Measurements from ENCODE around the gene CWC27. TPM values are rescaled to one million over a fixed set of nuclear protein-coding genes. Genes with fewer than 3 reads are reported as not detected.

CWC27 gene
- total RNA-seq, 4 donors from 2014 or later = 12.3 to 21.2 (median 13.4) TPM

GRCh38 chr5:65020492-65020891 lies 251.8 kb downstream of the CWC27 start:
- DNase-seq (ENCODE audit: extremely low spot score) = no peak
- Histone ChIP-seq H3K36me3 (no peaks in the 10 kb centered on the region), H3K27me3 (no peaks in the 10 kb centered on the region), H3K27ac (replicated peaks in 1 of 4) (no peak overlapping the region), H3K4me1 (peaks cover 4 to 14% (median 9%) of the 10 kb centered on the region in 4 donors), H3K4me3 (no peak overlapping the region), H3K9me3 (no peaks in the 10 kb centered on the region)
- intact Hi-C loops (cut with DNase I) = no loop called here
- no peak for TF ChIP-seq POLR2A (IDR thresholded peaks at IDR 0.05; ENCODE audit: low read depth)
- TF ChIP-seq CTCF (IDR thresholded peaks at IDR 0.05) = no peak
- no peak for TF ChIP-seq POLR2AphosphoS5 (IDR thresholded peaks at IDR 0.05)
- TF ChIP-seq EP300 (IDR thresholded peaks at IDR 0.05) = no peak

DNA sequence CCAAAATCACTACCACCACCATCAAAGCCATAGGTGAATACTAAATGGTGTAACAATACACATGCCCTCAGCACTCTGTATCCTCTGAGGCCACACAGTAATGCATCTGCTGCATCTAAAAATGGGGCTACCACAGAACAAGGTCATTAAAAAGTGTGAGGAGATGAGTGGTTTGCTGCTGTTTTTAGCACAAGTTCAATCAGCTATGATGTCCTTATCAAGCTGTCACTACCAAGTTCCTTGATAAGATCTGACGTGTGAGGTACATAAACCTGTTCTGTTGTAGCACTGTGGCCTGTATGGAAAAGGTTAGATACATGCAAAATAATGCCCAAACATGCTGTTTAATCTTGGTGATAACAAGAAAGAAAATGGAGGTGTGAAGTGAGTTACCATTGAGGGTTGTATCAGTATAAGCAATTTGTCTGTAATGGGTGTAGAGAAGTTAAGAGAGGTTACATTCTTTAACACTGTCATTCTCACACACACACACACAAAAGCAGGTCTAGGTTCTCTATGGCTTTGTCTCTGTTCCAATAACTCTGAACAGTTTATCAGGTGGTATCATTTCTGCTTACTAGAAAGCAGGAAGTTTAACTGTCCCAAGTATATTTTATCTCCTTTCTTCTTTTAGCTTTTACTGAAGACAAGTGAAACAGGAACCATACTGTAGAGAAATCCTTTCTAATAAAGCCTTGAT lies 252.9 kb downstream of the CWC27 start:
- H3K4me3 ChIP-seq = no peak overlapping the region
- H3K36me3 ChIP-seq = no peaks in the 10 kb centered on the region
- intact Hi-C loops (cut with DNase I) = no loop called here
- peaks cover 0 to 10% (median 7%) of the 10 kb centered on the region in 4 donors for H3K4me1 ChIP-seq
- H3K9me3 ChIP-seq = no peaks in the 10 kb centered on the region
- no peaks in the 10 kb centered on the region for H3K27me3 ChIP-seq
- no peak for TF ChIP-seq POLR2AphosphoS5 (IDR thresholded peaks at IDR 0.05)
- no peak for TF ChIP-seq CTCF (IDR thresholded peaks at IDR 0.05)
- no peak for TF ChIP-seq POLR2A (IDR thresholded peaks at IDR 0.05; ENCODE audit: low read depth)
- no peak for TF ChIP-seq EP300 (IDR thresholded peaks at IDR 0.05)
- H3K27ac ChIP-seq (replicated peaks in 1 of 4) = no peak overlapping the region
- no peak for DNase-seq (ENCODE audit: extremely low spot score)
- 88% methylated on average over 1 of the region's 1 CpG for WGBS

DNA sequence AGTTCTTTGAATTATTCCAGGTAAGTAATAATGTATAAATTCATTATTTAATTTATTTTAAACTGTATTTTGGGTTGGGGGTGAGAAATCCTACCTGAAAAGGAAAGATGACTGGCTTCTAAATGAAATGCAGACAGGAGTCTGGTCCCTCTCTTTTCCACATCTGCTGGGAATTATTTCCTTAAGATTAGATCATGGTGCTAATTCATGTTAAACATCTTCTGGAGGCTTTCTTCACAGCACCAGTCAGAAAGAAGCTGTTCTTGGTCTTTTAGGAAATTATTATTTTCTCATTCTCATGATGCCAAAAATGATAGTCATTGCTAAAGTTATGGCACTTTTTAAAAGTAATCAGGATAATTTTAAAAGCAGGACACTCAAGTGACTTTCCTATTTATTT lies 254.2 kb downstream of the CWC27 start:
- Histone ChIP-seq H3K4me3 (no peak overlapping the region), H3K27me3 (no peaks in the 10 kb centered on the region), H3K27ac (replicated peaks in 1 of 4) (no peak overlapping the region), H3K9me3 (no peaks in the 10 kb centered on the region), H3K36me3 (no peaks in the 10 kb centered on the region), H3K4me1 (peaks cover 0 to 3% (median 2%) of the 10 kb centered on the region in 4 donors)
- no peak for DNase-seq (ENCODE audit: extremely low spot score)
- intact Hi-C loops (cut with DNase I) = no loop called here
- no peak for TF ChIP-seq POLR2A (IDR thresholded peaks at IDR 0.05; ENCODE audit: low read depth)
- no peak for TF ChIP-seq POLR2AphosphoS5 (IDR thresholded peaks at IDR 0.05)
- TF ChIP-seq CTCF (IDR thresholded peaks at IDR 0.05) = no peak
- TF ChIP-seq EP300 (IDR thresholded peaks at IDR 0.05) = no peak

DNA sequence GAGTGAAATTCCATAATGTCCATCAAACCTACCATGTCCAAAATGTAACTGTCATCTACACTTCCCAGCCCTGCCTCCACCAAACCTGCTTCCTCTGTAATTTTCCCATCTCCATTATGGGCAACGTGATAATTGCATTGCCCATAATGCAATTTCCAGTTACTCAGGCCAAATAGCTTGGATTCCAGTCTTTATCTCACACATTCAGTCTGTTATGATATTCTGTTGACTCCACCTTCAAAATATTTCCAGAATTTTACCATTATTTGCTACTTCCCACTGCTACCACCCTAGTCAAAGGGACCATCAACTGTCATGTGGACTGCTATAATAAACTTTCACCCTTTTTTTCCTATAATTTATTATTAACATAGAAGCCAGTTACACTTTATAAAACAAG lies 256.0 kb downstream of the CWC27 start:
- Histone ChIP-seq H3K4me1 (no peaks in the 10 kb centered on the region), H3K27ac (replicated peaks in 1 of 4) (no peak overlapping the region), H3K27me3 (no peaks in the 10 kb centered on the region), H3K36me3 (no peaks in the 10 kb centered on the region), H3K9me3 (no peaks in the 10 kb centered on the region), H3K4me3 (no peak overlapping the region)
- no peak for DNase-seq (ENCODE audit: extremely low spot score)
- TF ChIP-seq EP300 (IDR thresholded peaks at IDR 0.05) (no peak), POLR2AphosphoS5 (IDR thresholded peaks at IDR 0.05) (no peak), POLR2A (IDR thresholded peaks at IDR 0.05; ENCODE audit: low read depth) (no peak), CTCF (IDR thresholded peaks at IDR 0.05) (no peak)
- intact Hi-C loops (cut with DNase I) = no loop called here
- WGBS = 95% methylated on average over 1 of the region's 1 CpG

Data from esophagus muscularis mucosa (tissue), 4 donors.